ENCODE results near the gene BCL2L1. TPM values are rescaled to one million over a fixed set of nuclear protein-coding genes. Genes with fewer than 3 reads are reported as not detected.

The BCL2L1 gene
- total and polyA plus RNA-seq, 2 donors (not counting 3 experiments of a cell fraction or from before 2014, with no cell fraction given), result 78.0 to 101 TPM

GRCh38 chr20:31685853-31686643 lies 36.6 kb downstream of the BCL2L1 start:
- intact Hi-C loops (cut with micrococcal nuclease), result no loop called here
- H3K27me3 ChIP-seq (ENCODE audit: control insufficient read depth in 2 of 2, insufficient read depth in 2 of 2, low read length in 2 of 2), result no peaks in the 10 kb centered on the region
- peaks cover 8% of the 10 kb centered on the region for H3K4me1 ChIP-seq (ENCODE audit: control insufficient read depth, extremely low read depth, insufficient read depth, low read length)
- no peak for DNase-seq (ENCODE audit: low read depth, low spot score)
- H3K9me3 ChIP-seq (replicated peaks; ENCODE audit: control insufficient read depth, insufficient read depth, low read length), result no peaks in the 10 kb centered on the region
- H4K20me1 ChIP-seq (replicated peaks; ENCODE audit: control insufficient read depth, extremely low read depth, insufficient read depth, low read length), result no peaks in the 10 kb centered on the region
- no peak overlapping the region for H2AFZ ChIP-seq (ENCODE audit: low read depth, low read length)
- no peak overlapping the region for H3K4me3 ChIP-seq (replicated peaks in 1 of 3; ENCODE audit: insufficient read depth in 1 of 3, low read depth in 1 of 3, low read length in 3 of 3)
- no peak overlapping the region for H3K27ac ChIP-seq (ENCODE audit: insufficient read depth, low read depth, low read length)
- ChIA-PET CTCF (interaction anchor here (0.7 to 5.9 kb wide), 5 partner anchors 10 to 37 kb away, joined by 3 to 51 read pairs (median 3); partner anchors contain the start of gene BCL2L1), POLR2A (no interaction called here)
- FAIRE-seq, result no peak
- peaks cover 0 to 8% of the 10 kb centered on the region in 2 experiments for H3K36me3 ChIP-seq (ENCODE audit: control insufficient read depth in 2 of 2, extremely low read depth in 1 of 2, insufficient read depth in 2 of 2, low read length in 2 of 2)
- no peak for TF ChIP-seq EZH2 (IDR thresholded peaks at IDR 0.05; ENCODE audit: borderline replicate concordance, low read depth, low read length, severe bottlenecking)
- no peak for TF ChIP-seq FOS (IDR thresholded peaks at IDR 0.05; ENCODE audit: borderline replicate concordance, insufficient read depth, low read length)
- TF ChIP-seq POLR2A (IDR thresholded peaks at IDR 0.05; ENCODE audit: low read depth, low read length), result no peak
- no peak for TF ChIP-seq MAX (IDR thresholded peaks at IDR 0.05; ENCODE audit: insufficient read depth, insufficient read length)
- TF ChIP-seq CTCF (IDR thresholded peaks at IDR 0.05; ENCODE audit: extremely low read depth in 1 of 2, insufficient read depth in 1 of 2, low read depth in 1 of 2, low read length in 2 of 2), result no peak
- no peak for TF ChIP-seq JUN (IDR thresholded peaks at IDR 0.05; ENCODE audit: borderline replicate concordance, insufficient read depth, insufficient read length, low read depth)
- TF ChIP-seq GATA2 (IDR thresholded peaks at IDR 0.05; ENCODE audit: insufficient read depth, insufficient read length, low read depth, low read length), result no peak
- TF ChIP-seq MYC (IDR thresholded peaks at IDR 0.05; ENCODE audit: low read depth, low read length), result no peak
- no peak for TF ChIP-seq POLR2AphosphoS5 (IDR thresholded peaks at IDR 0.05; ENCODE audit: insufficient read depth, low read depth, low read length)
- dilution Hi-C loops (cut with MboI; ENCODE audit: extremely low pct_ligation_motif_present, low sequenced_read_pairs), result no loop called here
- no TSS peak for BruUV-seq (replicated peaks)
- peaks cover 82% of the 10 kb centered on the region for H3K79me2 ChIP-seq (ENCODE audit: control insufficient read depth, insufficient read depth, low read length)
- no peak overlapping the region for H3K9ac ChIP-seq (replicated peaks; ENCODE audit: extremely low read depth, insufficient read depth, low read length)
- H3K9me1 ChIP-seq (replicated peaks; ENCODE audit: control insufficient read depth, extremely low read depth, insufficient read depth, low read length), result no peaks in the 10 kb centered on the region
- no peak overlapping the region for H3K4me2 ChIP-seq (ENCODE audit: insufficient read depth, low read length)

All from endothelial cell of umbilical vein (primary cell).